Pancreas (tissue), 10 donors: ENCODE results near the gene CAMK2A. TPM values are rescaled to one million over a fixed set of nuclear protein-coding genes. Genes with fewer than 3 reads are reported as not detected.
A peak's percentile ranks its signal among the peaks of the same experiment; 100 is the strongest.
"Not testable (repeated sequence)": the region's sequence is repeated elsewhere in the genome, so short reads cannot be mapped to it uniquely, and the experiment has no call there.

Source experiments
- ATAC-seq, 4 donors: fragments of 200-7000 bp; cut with Tn5 transposase; one replicate each; pipeline versions ENCODE4 v1.8.0 to v1.9.1; 2020; ENCODE audit warnings: mild to moderate bottlenecking in 4 of 4, moderate library complexity in 4 of 4
- DNase-seq, 6 donors: peaks; one replicate each; pipeline ENCODE4 v3.0.0-alpha.2; 2020
- FAIRE-seq: peaks from 2 replicates; lab custom pipeline; 2012; peaks lifted over from hg19 to GRCh38; lab: Jason Lieb, UNC
- H3K27ac ChIP-seq, 4 donors: fragments of 200-600 bp; sonication (generic); 1 replicate in 3 of 4; 2 replicates in 1 of 4; pipeline versions ENCODE4 v1.5.0 to v1.8.0; 2020
- H3K27me3 ChIP-seq, 4 donors: fragments of 200-600 bp; one replicate each; pipeline ENCODE4 v1.8.0; 2021
- H3K36me3 ChIP-seq, 3 donors: fragments of 200-600 bp; sonication (generic) in 1 of 3; one replicate each; pipeline versions ENCODE4 v1.5.0 to v1.8.0; 2020 to 2021
- H3K4me1 ChIP-seq, 3 donors: fragments of 200-600 bp; one replicate each; pipeline ENCODE4 v1.8.0; 2021
- H3K4me3 ChIP-seq, 4 donors: fragments of 200-600 bp; sonication (generic) in 2 of 4; one replicate each; pipeline versions ENCODE4 v1.5.0 to v1.8.0; 2020 to 2021
- H3K9me3 ChIP-seq, 4 donors: fragments of 200-600 bp; one replicate each; pipeline ENCODE4 v1.8.0; 2021
- WGBS, 2 donors: extraction: QIAGEN DNeasy Blood & Tissue Kit; methylation state at CpG; one replicate each; pipeline ENCODE4 v1.1.7; 2013; 5-methylcytosine and 5-hydroxymethylcytosine counted together
- intact Hi-C, 3 donors: fragments of 100-400 bp; cut with DNase I; formaldehyde crosslinking; loops; one replicate each; pipeline versions ENCODE4 v1.11.1 to v1.14.2; 2022
- polyA plus RNA-seq, 2 donors: library from polyadenylated mRNA; stranded (reverse); fragments of 200-250 nt; gene quantifications; one replicate each; pipeline ENCODE4 v1.2.3, GENCODE V29; 2013
- total RNA-seq, 6 donors: library from RNA; stranded (reverse); fragmentation: NEBNext Ultra II Directional in 4 of 6; extraction: Animal tissue kit (Norgen Biotek cat#: 25700) in 4 of 6; gene quantifications; one replicate each; pipeline versions ENCODE4 v1.2.1 to v1.2.4, GENCODE V29; 2021 to 2023
- TF ChIP-seq, protein P1 (sequence below), 4 donors: fragments of 200-600 bp; sonication (generic) in 3 of 4; IDR thresholded peaks; one replicate each; pipeline versions ENCODE4 v1.5.0 to v1.8.0; 2021; ENCODE audit warnings: antibody characterized with exemption in 4 of 4
- donor health status: healthy with polysubstance abuse.
- donor health status: DM: no; HTN: no; CAD: no; lungs with moderate emphysema.
- donor health status: DM: no; HTN: no; CAD: no.
- donor health status: control.
- donor health status: control.
- donor health status: Bipolar disorder and iron deficiency.
- donor health status: DM: yes; HTN: yes; CAD: no.
- donor health status: DM: no; HTN: no; CAD: no.
- donor health status: DM: no; HTN: no; CAD: no.
- donor health status: DM: yes; HTN: yes; CAD: no.

Gene CAMK2A
- total and polyA plus RNA-seq, 8 donors = 0.03 to 0.19 (median 0.08) TPM; not detected in 3

DNA sequence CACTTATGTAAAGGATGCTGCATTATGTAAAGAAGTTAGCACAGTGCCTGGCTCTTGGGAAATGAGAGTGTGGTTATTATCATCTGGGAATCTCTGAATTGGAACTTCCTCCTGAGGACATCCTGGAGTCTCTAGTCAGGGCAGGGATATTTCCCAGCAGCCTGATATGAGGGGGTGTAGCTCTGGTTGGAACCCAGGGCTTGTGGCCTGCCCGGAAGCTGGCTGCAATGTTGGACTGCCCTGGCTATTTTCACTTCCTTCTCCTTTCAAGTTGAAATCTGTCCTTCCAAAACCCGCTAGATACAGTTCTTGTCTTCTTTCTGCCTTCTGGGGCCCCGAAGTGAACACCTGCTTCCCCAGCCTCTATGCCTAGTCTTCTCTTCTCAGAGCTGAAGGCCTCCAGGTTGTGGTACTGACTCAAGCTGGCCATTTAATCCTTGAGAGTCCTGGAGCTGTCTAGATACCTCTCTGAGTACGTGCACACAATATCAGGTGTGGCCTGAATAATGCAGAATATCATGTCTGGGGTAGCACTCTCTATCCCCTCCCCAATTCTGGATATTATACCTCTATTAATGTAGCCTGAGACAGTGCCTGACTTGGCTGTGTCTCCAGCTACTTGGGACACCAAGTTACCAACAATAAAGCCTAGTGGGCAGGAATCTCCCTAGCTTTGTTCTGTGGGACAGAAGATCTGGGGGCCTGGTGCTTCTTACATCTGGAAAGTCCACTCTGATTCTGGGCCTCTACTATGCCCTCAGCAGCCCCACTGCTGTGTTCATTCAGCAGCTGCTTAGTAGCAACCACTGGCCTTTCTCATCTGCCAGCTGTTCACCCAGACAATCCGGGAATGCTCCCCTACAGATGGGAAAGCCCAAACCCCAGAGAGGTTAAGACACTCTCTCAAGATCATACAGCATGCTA, 54.7 kb downstream of the CAMK2A start:
- WGBS, 2 donors = 74 to 79% methylated on average over 5 of the region's 5 CpGs
- peak in 2 of 4 donors; percentile 44 to 46 for ATAC-seq
- peak in 1 of 6 donors; percentile 5 for DNase-seq
- Histone ChIP-seq H3K4me1 (no peaks in the 10 kb centered on the region), H3K27ac (no peak overlapping the region), H3K36me3 (no peaks in the 10 kb centered on the region), H3K27me3 (no peaks in the 10 kb centered on the region), H3K9me3 (no peaks in the 10 kb centered on the region), H3K4me3 (no peak overlapping the region)
- TF ChIP-seq, protein P1, sequence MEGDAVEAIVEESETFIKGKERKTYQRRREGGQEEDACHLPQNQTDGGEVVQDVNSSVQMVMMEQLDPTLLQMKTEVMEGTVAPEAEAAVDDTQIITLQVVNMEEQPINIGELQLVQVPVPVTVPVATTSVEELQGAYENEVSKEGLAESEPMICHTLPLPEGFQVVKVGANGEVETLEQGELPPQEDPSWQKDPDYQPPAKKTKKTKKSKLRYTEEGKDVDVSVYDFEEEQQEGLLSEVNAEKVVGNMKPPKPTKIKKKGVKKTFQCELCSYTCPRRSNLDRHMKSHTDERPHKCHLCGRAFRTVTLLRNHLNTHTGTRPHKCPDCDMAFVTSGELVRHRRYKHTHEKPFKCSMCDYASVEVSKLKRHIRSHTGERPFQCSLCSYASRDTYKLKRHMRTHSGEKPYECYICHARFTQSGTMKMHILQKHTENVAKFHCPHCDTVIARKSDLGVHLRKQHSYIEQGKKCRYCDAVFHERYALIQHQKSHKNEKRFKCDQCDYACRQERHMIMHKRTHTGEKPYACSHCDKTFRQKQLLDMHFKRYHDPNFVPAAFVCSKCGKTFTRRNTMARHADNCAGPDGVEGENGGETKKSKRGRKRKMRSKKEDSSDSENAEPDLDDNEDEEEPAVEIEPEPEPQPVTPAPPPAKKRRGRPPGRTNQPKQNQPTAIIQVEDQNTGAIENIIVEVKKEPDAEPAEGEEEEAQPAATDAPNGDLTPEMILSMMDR (IDR thresholded peaks at IDR 0.05) = no peak
- no peak for FAIRE-seq
- intact Hi-C loops = no loop called here

DNA sequence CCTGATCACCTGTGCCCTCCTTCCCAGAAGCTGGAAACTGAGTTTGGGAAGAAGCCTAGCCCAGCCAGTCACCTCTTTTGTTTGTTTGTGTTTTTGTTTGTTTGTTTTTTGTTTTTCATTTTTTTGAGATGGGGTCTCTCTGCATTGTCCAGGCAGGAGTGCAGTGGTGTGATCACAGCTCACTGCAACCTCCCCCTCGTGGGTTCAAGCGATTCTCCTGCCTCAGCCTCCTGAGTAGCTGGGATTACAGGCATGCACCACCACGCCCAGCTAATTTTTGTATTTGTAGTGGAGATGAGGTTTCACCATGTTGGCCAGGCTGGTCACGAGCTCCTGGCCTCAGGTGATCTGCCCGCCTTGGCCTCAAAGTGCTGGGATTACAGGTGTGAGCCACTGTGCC, 55.9 kb downstream of the CAMK2A start:
- H3K4me1 ChIP-seq, H3K4me3 ChIP-seq, intact Hi-C loops, ATAC-seq, H3K9me3 ChIP-seq, H3K36me3 ChIP-seq, H3K27ac ChIP-seq, FAIRE-seq, H3K27me3 ChIP-seq: not testable (repeated sequence)
- 85 to 88% methylated on average over 5 of the region's 5 CpGs for WGBS, 2 donors
- peak in 1 of 6 donors; percentile 18 for DNase-seq

DNA sequence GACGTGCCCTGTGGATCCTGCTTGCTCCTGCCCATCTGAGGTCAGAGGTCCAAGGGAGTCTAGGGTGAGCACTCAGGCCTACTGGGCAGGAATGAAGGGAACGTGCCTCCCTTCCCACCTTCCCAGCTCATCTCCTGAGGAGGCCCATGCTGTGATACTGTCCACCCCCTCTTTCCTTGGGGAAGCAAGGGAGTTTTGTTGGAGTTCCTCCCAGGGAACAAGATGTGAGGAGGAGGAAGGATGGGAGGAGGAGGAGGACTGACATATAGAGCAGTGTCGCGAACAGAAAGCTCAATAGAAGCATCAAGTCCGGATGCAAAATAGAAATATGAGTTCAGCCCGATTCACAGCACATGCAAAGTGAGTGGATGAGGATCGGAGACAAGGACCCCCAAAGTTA, 58.7 kb downstream of the CAMK2A start:
- ATAC-seq = no peak
- no peak overlapping the region for H3K4me3 ChIP-seq
- WGBS, 2 donors = 85 to 90% methylated on average over 7 of the region's 7 CpGs

DNA sequence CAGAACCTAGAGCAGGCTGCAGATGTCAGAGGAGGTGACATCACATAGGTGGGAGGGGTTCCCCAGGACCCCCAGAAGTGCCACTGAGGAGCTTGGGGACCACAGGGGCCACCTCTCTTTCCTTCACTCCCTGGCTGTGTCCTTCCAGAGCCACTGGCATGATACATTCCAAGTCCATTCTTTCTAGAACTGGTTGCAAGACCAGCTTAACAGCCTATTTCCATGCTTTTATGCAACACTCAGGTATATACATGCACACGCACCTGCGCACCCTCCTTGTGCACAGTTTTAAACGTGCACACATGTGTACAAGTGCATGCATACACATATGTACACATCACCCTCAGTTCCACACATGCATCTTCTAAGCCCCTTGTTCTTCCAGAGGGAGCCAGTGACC, 60.0 kb downstream of the CAMK2A start:
- Histone ChIP-seq H3K4me3 (no peak overlapping the region), H3K4me1 (no peaks in the 10 kb centered on the region), H3K27ac (no peak overlapping the region), H3K27me3 (no peaks in the 10 kb centered on the region), H3K9me3 (no peaks in the 10 kb centered on the region), H3K36me3 (no peaks in the 10 kb centered on the region)
- DNase-seq (peak in 1 of 6 donors; percentile 9), ATAC-seq (no peak), FAIRE-seq (no peak)
- WGBS, 2 donors = 60 to 74% methylated on average over 3 of the region's 3 CpGs
- intact Hi-C loops = no loop called here
- TF ChIP-seq, protein P1 (IDR thresholded peaks at IDR 0.05) = no peak

More for the DNA sequence above, 58.7 kb downstream of the CAMK2A start:
- no peak for FAIRE-seq
- Histone ChIP-seq H3K27me3 (no peaks in the 10 kb centered on the region), H3K27ac (no peak overlapping the region), H3K36me3 (no peaks in the 10 kb centered on the region), H3K9me3 (no peaks in the 10 kb centered on the region), H3K4me1 (no peaks in the 10 kb centered on the region)
- intact Hi-C loops = no loop called here
- TF ChIP-seq, protein P1 (IDR thresholded peaks at IDR 0.05) = no peak
- DNase-seq = peak in 1 of 6 donors; percentile 3

DNA sequence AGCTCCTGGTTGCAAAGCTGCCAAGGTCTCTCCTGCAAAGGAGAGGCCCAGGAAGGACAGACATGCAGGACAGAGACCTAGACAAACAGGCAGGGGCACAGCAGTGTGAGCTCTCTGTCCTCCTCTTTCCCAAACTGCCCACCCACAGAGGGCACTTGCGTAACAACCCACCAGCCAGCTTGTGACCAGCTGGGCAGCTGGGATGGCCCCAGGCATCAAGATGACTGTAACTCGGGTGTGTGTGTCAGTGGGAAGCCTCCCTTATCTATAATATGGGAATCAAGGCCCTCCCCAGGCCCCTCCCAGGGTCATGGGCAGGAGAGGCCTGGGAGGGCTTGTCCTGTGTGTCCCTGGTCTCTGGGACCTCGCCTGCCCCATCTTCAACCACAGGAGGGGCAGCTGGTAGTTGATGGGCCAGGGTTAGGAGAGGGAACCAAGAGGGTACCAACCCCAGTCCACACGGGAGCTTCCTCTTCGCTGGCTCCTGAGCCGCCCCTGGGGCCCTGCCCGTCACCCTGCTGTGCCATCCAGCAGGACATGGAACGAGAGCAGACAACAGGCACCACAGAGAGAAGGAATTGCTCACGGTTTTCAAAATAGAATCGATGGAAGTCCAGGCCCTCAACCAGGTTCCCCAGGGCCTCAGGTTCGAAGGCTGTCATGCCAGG, 61.8 kb downstream of the CAMK2A start:
- H3K27ac ChIP-seq = no peak overlapping the region
- DNase-seq = peak in 1 of 6 donors; percentile 25
- intact Hi-C loops = no loop called here
- TF ChIP-seq, protein P1 (IDR thresholded peaks at IDR 0.05) = no peak
- H3K9me3 ChIP-seq = no peaks in the 10 kb centered on the region
- ATAC-seq = no peak
- no peaks in the 10 kb centered on the region for H3K27me3 ChIP-seq
- no peaks in the 10 kb centered on the region for H3K4me1 ChIP-seq
- FAIRE-seq = no peak
- H3K4me3 ChIP-seq = no peak overlapping the region
- no peaks in the 10 kb centered on the region for H3K36me3 ChIP-seq
- 78 to 84% methylated on average over 11 of the region's 11 CpGs for WGBS, 2 donors
